CD4-positive, CD25-positive, alpha-beta regulatory T cell (primary cell): ENCODE measurements around the gene PTPRN2. TPM values are rescaled to one million over a fixed set of nuclear protein-coding genes. Genes with fewer than 3 reads are reported as not detected.
"Not testable (repeated sequence)": the region's sequence is repeated elsewhere in the genome, so short reads cannot be mapped to it uniquely, and the experiment has no call there.

ENCODE experiments used
- ATAC-seq, 2 donors: fragments of 150-1000 bp; cut with Tn5 transposase; one replicate each; pipeline ENCODE4 v1.10.0; 2021; ENCODE audit warnings: low read depth in 2 of 2, moderate number of reproducible peaks in 2 of 2, moderate library complexity in 1 of 2
- DNase-seq, 3 donors: peaks; one replicate each; pipeline versions ENCODE4 v3.0.0 to v3.0.0-alpha.2; 2012 to 2022; ENCODE audit warnings: mixed read lengths in 1 of 3
- H3K27ac ChIP-seq: one replicate; pipeline ENCODE4 v1.7.0; 2013; ENCODE audit warnings: mild to moderate bottlenecking, low read length; ENCODE audit not compliant: insufficient read depth, poor library complexity, severe bottlenecking
- H3K27me3 ChIP-seq: one replicate; pipeline ENCODE4 v1.7.0; 2013; ENCODE audit warnings: low read length; ENCODE audit not compliant: control insufficient read depth, insufficient read depth
- H3K36me3 ChIP-seq: one replicate; pipeline ENCODE4 v1.7.0; 2013; ENCODE audit warnings: mild to moderate bottlenecking, low read length, moderate library complexity; ENCODE audit not compliant: control insufficient read depth, insufficient read depth
- H3K4me1 ChIP-seq: 2 replicates; pipeline ENCODE4 v1.7.0; 2013; ENCODE audit warnings: mild to moderate bottlenecking, low read length; ENCODE audit not compliant: insufficient read depth, control insufficient read depth, poor library complexity, severe bottlenecking
- H3K4me3 ChIP-seq: one replicate; pipeline ENCODE4 v1.7.0; 2013; ENCODE audit warnings: low read depth, mild to moderate bottlenecking, low read length, moderate library complexity
- H3K9me3 ChIP-seq, 2 experiments: 1 replicate in 1 of 2; 2 replicates in 1 of 2; pipeline ENCODE4 v1.7.0; 2013; ENCODE audit warnings: low read length in 2 of 2, mild to moderate bottlenecking in 1 of 2, moderate library complexity in 1 of 2; ENCODE audit not compliant: control insufficient read depth in 2 of 2
- H3K27ac Mint-ChIP-seq, 3 donors: one replicate each; pipeline ENCODE4 v1.8.0; 2020 to 2022; ENCODE audit warnings: mild to moderate bottlenecking in 3 of 3, mixed read lengths in 3 of 3, moderate library complexity in 2 of 3
- H3K27me3 Mint-ChIP-seq: one replicate; pipeline ENCODE4 v1.8.0; 2022; ENCODE audit warnings: mild to moderate bottlenecking, mixed read lengths
- H3K36me3 Mint-ChIP-seq: one replicate; pipeline ENCODE4 v1.8.0; 2020; ENCODE audit warnings: mixed read lengths
- H3K4me1 Mint-ChIP-seq, 4 donors: one replicate each; pipeline ENCODE4 v1.8.0; 2020 to 2022; ENCODE audit warnings: mixed read lengths in 4 of 4, mild to moderate bottlenecking in 1 of 4
- H3K4me3 Mint-ChIP-seq, 4 donors: one replicate each; pipeline ENCODE4 v1.8.0; 2020 to 2022; ENCODE audit warnings: mild to moderate bottlenecking in 4 of 4, mixed read lengths in 4 of 4, moderate library complexity in 3 of 4
- H3K9me3 Mint-ChIP-seq, 7 donors: one replicate each; pipeline ENCODE4 v1.8.0; 2020 to 2022; ENCODE audit warnings: mixed read lengths in 7 of 7, mild to moderate bottlenecking in 3 of 7, moderate library complexity in 2 of 7
- polyA plus RNA-seq, 4 donors: library from polyadenylated mRNA; unstranded; fragments of 300-500 nt; fragmentation: Illumina TruSeq; gene quantifications; one replicate each; pipeline ENCODE4 v1.2.3, GENCODE V29; 2021
- total RNA-seq: library from RNA; stranded (reverse); gene quantifications from one replicate; pipeline ENCODE4 v1.2.3, GENCODE V29; 2022

PTPRN2 gene
- total and polyA plus RNA-seq, 5 donors from 2014 or later = 1.6 to 4.7 (median 2.7) TPM

DNA sequence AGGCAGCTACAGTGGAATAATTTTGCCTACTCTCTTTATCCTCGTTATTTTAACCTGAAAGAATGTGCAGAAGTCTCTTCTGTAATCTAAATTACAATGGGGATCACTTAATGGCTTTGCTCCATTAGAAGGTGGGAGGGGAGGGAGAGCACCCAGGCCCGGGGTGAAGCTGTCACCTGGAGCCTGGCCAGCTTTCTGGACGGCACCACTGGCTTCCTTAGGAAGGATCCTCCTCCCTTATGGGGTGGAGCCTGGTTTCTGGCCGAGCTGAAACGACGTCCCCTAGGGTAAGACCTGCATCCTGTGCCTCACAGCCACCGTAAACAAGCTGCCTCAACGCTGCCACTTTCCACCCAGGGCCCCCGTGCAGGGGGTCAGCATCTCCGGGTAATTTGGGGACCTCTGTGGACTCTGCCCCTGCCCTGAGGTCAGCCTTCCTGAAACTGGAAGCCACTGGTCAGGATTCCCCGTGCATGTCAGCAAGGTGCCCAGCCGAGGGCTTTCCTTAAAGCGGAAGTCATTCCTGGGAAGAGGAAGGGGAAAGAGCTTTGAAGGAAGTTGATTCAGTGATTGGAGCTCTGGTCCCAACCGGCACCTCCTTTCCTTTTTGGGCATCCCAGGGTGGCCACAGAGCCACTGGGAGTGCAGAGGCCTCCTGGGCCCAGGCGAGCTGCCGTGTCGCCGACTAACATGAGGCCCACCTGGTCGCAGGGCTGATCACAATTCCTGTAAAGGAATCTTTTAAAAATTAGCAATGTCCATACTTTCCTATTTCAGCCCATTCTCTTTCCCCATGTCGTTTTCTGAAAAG is 681.8 kb downstream of the PTPRN2 start:
- peaks cover 7% of the 10 kb centered on the region for H3K27me3 Mint-ChIP-seq
- Histone ChIP-seq H3K4me1 (no peaks in the 10 kb centered on the region), H3K36me3 (no peaks in the 10 kb centered on the region), H3K9me3 (no peaks in the 10 kb centered on the region), H3K27ac (no peak overlapping the region), H3K4me3 (no peak overlapping the region), H3K27me3 (no peaks in the 10 kb centered on the region)
- H3K36me3 Mint-ChIP-seq = no peaks in the 10 kb centered on the region
- no peak for ATAC-seq
- peaks cover 0 to 2% (median 0%) of the 10 kb centered on the region in 4 donors for H3K4me1 Mint-ChIP-seq
- DNase-seq = no peak
- no peak overlapping the region for H3K27ac Mint-ChIP-seq
- H3K9me3 Mint-ChIP-seq = no peaks in the 10 kb centered on the region
- no peak overlapping the region for H3K4me3 Mint-ChIP-seq

GRCh38 chr7:157904866-157905570 is 682.6 kb downstream of the PTPRN2 start:
- H3K4me1 ChIP-seq = no peaks in the 10 kb centered on the region
- ATAC-seq (no peak), DNase-seq (no peak)
- no peaks in the 10 kb centered on the region for H3K9me3 ChIP-seq
- H3K27me3 ChIP-seq = no peaks in the 10 kb centered on the region
- no peak overlapping the region for H3K4me3 ChIP-seq
- H3K36me3 ChIP-seq = no peaks in the 10 kb centered on the region
- peaks cover 0 to 2% (median 0%) of the 10 kb centered on the region in 7 donors for H3K9me3 Mint-ChIP-seq
- peaks cover 0 to 2% (median 0%) of the 10 kb centered on the region in 4 donors for H3K4me1 Mint-ChIP-seq
- no peak overlapping the region for H3K27ac Mint-ChIP-seq
- H3K4me3 Mint-ChIP-seq = no peak overlapping the region
- peaks cover 7% of the 10 kb centered on the region for H3K27me3 Mint-ChIP-seq
- no peaks in the 10 kb centered on the region for H3K36me3 Mint-ChIP-seq
- H3K27ac ChIP-seq = no peak overlapping the region

DNA sequence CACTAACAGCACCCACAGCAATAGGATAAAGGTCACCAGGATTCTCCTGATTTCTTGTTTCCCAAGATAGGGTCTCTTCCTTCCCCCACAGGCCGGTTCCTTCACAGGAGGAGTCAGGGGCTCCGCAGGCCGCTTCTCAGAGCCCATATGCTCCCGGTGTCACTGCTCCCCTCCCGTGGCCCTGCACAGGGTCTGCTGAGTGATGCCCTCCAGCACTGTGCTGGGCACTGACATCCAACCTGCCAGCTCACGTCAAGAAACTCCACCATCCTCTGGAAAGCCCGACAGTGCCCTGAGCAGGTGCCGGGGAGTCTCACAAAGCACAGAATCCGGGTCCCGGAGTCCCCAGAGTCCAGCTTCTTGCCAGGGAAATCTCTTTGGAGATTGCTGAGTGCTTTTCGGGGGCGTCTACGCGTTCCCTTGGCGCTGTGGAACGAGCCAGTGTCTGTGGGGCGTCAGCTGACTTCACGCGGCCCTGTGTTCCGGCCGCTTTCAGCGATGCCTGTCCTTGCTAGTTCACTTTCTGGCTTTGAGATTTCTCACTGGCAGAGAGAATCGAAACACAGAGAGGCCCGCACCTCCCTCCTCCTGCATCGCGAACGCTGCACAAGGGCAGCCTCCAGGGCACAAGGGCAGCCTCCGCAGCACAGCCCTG is 683.3 kb downstream of the PTPRN2 start:
- Histone ChIP-seq H3K9me3 (no peaks in the 10 kb centered on the region), H3K36me3 (no peaks in the 10 kb centered on the region), H3K4me3 (no peak overlapping the region), H3K27ac (no peak overlapping the region), H3K4me1 (no peaks in the 10 kb centered on the region), H3K27me3 (no peaks in the 10 kb centered on the region)
- Mint-ChIP-seq H3K9me3 (peaks cover 0 to 2% (median 0%) of the 10 kb centered on the region in 7 donors), H3K36me3 (no peaks in the 10 kb centered on the region), H3K27me3 (peaks cover 7% of the 10 kb centered on the region), H3K4me1 (peaks cover 0 to 2% (median 0%) of the 10 kb centered on the region in 4 donors), H3K27ac (no peak overlapping the region), H3K4me3 (no peak overlapping the region)
- no peak for DNase-seq
- ATAC-seq = no peak

GRCh38 chr7:157903710-157904109 is 683.9 kb downstream of the PTPRN2 start:
- DNase-seq = no peak
- no peak for ATAC-seq
- Histone ChIP-seq H3K27ac (no peak overlapping the region), H3K9me3 (no peaks in the 10 kb centered on the region), H3K4me1 (no peaks in the 10 kb centered on the region), H3K36me3 (no peaks in the 10 kb centered on the region), H3K27me3 (no peaks in the 10 kb centered on the region), H3K4me3 (no peak overlapping the region)
- peaks cover 0 to 2% (median 0%) of the 10 kb centered on the region in 4 donors for H3K4me1 Mint-ChIP-seq
- peaks cover 0 to 2% (median 0%) of the 10 kb centered on the region in 7 donors for H3K9me3 Mint-ChIP-seq
- H3K36me3 Mint-ChIP-seq = no peaks in the 10 kb centered on the region
- peaks cover 7% of the 10 kb centered on the region for H3K27me3 Mint-ChIP-seq
- H3K27ac Mint-ChIP-seq = no peak overlapping the region
- H3K4me3 Mint-ChIP-seq = no peak overlapping the region

DNA sequence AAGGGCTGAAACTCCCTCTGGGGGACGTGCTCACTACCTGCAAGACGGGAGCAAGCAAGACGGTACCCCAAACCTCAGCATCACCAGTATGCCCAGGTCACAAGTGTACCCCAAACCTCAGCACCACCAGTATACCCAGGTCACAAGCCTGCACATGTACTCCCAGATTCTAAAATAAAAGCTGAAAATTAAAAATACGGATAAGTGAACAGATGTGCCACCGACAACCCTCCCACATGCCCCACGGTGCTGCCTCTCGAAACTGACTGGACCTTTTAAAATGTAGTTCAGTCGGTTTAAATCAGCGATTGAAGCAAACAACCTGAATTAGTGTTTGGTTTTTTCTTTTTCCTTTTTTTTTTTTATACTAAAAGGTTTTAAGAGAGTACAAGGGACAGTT is 684.3 kb downstream of the PTPRN2 start:
- Histone ChIP-seq H3K27ac (no peak overlapping the region), H3K36me3 (no peaks in the 10 kb centered on the region), H3K4me3 (no peak overlapping the region), H3K9me3 (no peaks in the 10 kb centered on the region), H3K4me1 (no peaks in the 10 kb centered on the region), H3K27me3 (no peaks in the 10 kb centered on the region)
- no peaks in the 10 kb centered on the region for H3K36me3 Mint-ChIP-seq
- ATAC-seq (no peak), DNase-seq (no peak)
- peaks cover 0 to 2% (median 0%) of the 10 kb centered on the region in 4 donors for H3K4me1 Mint-ChIP-seq
- peaks cover 0 to 2% (median 0%) of the 10 kb centered on the region in 7 donors for H3K9me3 Mint-ChIP-seq
- H3K4me3 Mint-ChIP-seq = no peak overlapping the region
- H3K27ac Mint-ChIP-seq = no peak overlapping the region
- H3K27me3 Mint-ChIP-seq = peaks cover 7% of the 10 kb centered on the region

GRCh38 chr7:157901816-157902610 is 685.6 kb downstream of the PTPRN2 start:
- not testable (repeated sequence) for H3K4me3 Mint-ChIP-seq, H3K27me3 ChIP-seq, H3K27ac ChIP-seq, ATAC-seq, H3K4me1 Mint-ChIP-seq, H3K27me3 Mint-ChIP-seq, H3K4me1 ChIP-seq, DNase-seq, H3K4me3 ChIP-seq, H3K9me3 Mint-ChIP-seq, H3K9me3 ChIP-seq, H3K36me3 Mint-ChIP-seq, H3K27ac Mint-ChIP-seq, H3K36me3 ChIP-seq

GRCh38 chr7:157901166-157901565 is 686.5 kb downstream of the PTPRN2 start:
- Mint-ChIP-seq H3K27ac (no peak overlapping the region), H3K27me3 (peaks cover 7% of the 10 kb centered on the region)
- no peaks in the 10 kb centered on the region for H3K9me3 ChIP-seq

More at GRCh38 chr7:157901166-157901565, 686.5 kb downstream of the PTPRN2 start:
- ATAC-seq (no peak), DNase-seq (no peak)
- no peak overlapping the region for H3K4me3 ChIP-seq
- no peaks in the 10 kb centered on the region for H3K27me3 ChIP-seq
- H3K4me1 ChIP-seq = no peaks in the 10 kb centered on the region
- no peak overlapping the region for H3K27ac ChIP-seq
- Mint-ChIP-seq H3K36me3 (no peaks in the 10 kb centered on the region), H3K4me1 (peaks cover 0 to 2% (median 0%) of the 10 kb centered on the region in 4 donors), H3K9me3 (peaks cover 0 to 2% (median 0%) of the 10 kb centered on the region in 7 donors), H3K4me3 (no peak overlapping the region)
- no peaks in the 10 kb centered on the region for H3K36me3 ChIP-seq
